IPS DF 4.7 (cell line): Measurements from ENCODE around the gene ZNF385A.

Experiments
- DNase-seq: peaks from one replicate; pipeline ENCODE4 v3.0.0-alpha.2; 2013; ENCODE audit warnings: low spot score; ENCODE audit errors: extremely low read depth

Gene ZNF385A

DNA sequence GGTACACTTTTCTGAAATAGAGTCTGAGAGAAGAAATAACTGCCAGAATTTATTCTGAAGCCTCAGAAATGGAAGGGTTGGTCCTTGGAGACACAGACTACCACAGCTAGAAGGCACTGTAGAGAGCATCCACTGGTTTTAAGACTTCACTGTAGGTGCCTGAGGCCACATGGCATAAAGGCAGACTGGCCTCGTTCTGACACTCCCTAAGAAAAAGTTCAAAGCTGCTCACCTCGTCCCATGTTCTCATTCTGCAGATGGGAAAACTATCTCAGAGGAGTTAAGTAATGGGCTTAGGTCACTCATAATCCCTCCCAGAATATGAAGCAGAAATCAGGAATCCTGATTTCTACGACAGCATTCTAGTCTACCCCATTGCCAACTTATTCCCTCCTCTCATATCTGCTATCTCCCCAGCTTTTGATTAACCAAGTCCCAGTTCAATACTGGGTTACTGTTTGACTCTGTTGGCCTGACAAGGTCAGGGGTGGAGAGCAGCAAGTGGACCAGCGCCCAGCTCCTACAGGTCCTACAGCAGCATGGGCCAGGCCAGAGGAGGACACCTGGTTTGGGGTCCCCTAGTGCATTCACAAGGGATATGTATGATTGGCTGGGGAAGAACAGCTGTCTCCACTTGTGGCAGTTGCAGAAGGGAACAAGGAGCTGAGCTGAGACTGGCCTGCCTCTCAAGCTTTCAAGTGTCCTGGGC is 30.8 kb upstream of the ZNF385A start:
- no peak for DNase-seq

DNA sequence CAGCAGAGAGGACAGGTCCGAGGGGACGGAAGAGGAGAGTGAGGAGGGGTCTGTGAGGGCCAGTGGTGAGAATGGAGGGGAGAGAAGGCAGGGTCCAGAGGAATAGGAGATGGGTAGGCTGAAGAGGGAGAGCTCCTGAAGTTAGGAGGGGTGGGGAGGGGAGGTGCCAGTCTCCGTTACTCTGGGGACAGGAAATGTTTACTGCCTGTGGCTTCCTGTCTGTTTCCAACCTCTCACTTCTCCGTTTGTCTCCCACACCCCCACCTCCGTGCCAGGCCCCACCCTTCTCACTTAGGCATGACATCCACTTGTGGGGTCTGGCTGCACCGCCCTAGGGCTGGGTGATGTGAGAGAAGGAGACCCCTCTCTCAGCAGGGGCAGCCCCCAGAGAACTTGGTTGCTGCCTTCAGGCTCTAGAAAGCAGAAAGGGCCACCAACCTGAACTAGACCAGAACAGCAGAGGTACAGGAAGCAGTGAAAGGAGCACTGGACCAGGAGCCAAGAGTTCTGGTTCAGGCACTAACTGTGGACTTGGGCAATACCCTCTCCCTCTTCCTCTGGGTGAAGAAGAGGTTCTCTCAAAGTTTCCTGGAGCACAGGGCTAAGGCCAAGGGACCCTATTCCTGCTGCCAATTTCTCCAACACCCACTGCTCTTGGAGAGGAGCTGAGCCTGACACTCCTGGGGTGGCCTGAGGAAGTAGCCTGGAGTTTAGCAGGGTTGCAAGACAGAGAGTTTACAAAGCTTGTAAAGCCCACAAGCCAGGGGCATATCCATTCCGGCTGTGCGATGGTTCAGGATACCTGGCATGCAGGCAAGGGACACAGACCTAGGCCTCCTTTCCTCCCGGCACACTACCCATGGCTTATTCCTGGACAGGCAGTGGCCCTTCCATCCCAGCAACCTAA is 29.0 kb upstream of the ZNF385A start:
- no peak for DNase-seq

DNA sequence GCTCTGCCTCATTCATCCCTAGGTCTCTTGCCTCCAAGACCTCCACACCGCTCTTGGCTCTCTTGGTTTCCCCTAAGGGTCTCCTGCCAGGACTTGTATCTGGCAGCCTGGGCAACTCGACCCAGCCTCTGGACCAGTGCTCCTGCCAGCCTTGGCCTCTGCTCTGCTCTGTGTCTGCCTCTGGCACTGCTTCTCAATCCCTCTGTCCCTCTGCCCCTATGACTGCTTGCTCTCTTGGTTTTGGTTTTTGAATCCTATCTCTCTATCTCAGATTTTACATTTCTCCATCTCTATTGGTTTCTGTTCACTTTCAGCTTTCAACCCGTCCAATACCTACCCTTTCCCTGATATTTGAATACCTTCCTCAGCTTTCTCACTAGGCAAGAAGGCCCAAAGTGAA is 28.3 kb upstream of the ZNF385A start:
- no peak for DNase-seq

GRCh38 chr12:54412348-54412747 is 27.8 kb upstream of the ZNF385A start:
- DNase-seq: no peak

GRCh38 chr12:54411391-54412241 is 27.1 kb upstream of the ZNF385A start:
- DNase-seq: no peak

- DNase-seq: no peak
These were observed 24.7 kb upstream of the ZNF385A start for GRCh38 chr12:54409267-54409666.

- DNase-seq: no peak
These were observed 22.8 kb upstream of the ZNF385A start for GRCh38 chr12:54407183-54407905.

DNA sequence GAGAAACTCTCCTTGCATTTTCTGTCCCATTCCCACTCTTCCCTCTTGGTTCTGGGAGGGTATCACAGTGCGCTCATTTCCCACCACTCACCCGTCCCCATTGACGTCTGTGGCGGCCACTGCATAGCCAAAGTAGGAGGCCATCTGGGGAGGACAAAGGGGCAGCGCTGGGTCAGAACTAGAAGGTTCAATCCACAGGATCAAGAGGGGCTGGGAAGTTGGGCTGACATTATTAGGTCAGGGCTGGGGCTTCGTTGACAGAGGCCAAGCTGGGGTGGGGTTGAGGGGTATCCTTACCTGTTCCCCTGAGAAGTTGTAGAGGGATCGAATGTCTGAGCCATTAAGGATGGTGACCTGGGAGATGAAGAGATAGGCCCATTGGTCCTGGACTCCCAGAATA is 21.0 kb upstream of the ZNF385A start:
- DNase-seq: no peak

DNA sequence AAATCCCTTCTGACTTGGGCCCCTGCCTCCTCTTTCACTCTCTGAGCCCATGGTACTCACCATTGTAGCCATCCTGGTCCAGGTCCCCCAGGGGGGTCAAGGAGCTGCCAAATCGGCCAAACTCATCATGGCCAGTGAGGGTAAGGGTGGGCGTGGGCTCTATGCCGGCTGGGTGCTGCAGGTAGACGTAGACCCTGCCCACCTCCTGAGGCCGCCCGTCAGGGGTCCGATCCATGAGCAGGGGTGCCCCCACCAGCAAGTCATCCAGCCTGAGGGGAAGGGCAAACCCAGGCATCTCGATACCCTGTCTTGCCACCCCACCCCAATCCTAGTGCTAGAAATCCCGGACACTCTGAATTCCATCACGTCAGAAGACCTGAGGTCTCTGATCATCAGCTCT is 20.6 kb upstream of the ZNF385A start:
- no peak for DNase-seq

DNA sequence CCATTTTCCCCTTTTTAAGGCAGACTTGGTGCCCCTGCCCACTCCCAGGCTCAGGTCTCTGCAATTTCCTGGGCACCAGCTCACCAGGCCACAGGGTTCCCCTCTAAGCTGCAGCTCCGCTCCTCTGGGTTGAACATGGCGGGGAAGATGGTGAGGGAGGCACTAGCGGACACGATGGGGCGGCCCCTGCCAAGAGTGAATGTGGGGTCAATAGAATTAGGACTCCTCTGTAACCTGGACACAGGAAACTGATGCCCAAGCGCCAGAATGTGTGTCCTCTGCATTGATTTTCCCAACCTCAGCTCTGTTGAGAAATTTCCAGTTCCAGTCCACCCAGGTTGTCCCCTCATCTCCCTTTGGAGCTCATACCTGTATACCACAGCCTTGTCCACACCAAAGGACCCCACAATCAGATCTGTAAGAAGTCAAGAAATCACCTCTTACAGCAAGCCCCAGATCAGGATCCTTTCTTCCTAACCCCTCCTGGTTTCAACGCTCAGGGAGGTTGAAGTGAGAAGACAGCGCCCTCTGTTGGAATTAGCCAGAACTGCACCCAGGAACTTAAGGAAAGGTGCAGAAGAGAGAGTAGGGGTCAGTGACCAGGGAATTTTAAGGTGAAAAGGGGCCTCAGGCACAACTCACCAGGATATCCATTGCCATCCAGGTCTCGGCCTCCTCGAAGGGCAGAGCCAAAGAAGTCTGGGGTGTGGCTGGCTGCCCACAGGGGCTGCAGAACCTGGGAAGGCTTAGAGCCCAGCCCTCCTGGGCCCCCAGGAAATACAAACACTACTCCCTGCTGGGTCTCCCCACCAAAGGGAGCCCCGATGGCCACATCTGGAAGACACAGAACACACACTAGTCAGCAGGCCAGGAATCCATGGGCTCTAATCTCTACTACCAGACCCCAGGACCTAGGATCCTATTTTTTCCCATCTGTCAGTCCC is 19.8 kb upstream of the ZNF385A start:
- no peak for DNase-seq

- no peak for DNase-seq
These were observed 16.6 kb upstream of the ZNF385A start for GRCh38 chr12:54401119-54401518.

- DNase-seq: no peak
These were observed 14.7 kb upstream of the ZNF385A start for GRCh38 chr12:54398995-54399793.

- no peak for DNase-seq
These were observed 13.7 kb upstream of the ZNF385A start for GRCh38 chr12:54398218-54398617.

DNA sequence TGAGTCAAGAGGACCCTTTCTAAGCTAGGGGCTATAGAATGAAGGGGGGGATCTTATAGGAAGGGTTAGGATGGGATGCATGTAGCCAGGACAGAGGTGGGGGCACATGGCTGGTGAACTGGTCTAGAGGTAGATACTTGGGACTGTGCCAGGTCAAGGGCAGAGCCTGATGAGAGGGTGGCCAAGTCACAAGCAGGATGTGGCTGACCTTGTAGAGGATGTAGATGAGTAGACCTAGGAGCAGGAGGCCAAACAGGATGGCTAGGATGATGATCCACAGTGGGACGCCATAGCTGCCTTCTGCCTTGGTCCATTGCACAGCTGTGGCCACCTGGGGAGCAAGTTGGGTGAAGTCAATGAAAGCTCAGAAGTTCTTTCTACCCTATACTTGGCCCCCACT is 12.6 kb upstream of the ZNF385A start:
- no peak for DNase-seq

GRCh38 chr12:54395545-54395944 is 11.0 kb upstream of the ZNF385A start:
- no peak for DNase-seq

- no peak for DNase-seq
These were observed 10.5 kb upstream of the ZNF385A start for GRCh38 chr12:54394986-54395385.

- no peak for DNase-seq
These were observed 9.8 kb upstream of the ZNF385A start for GRCh38 chr12:54394281-54394719.

- no peak for DNase-seq
These were observed 9.2 kb upstream of the ZNF385A start for GRCh38 chr12:54393743-54394142.

GRCh38 chr12:54393207-54393609 is 8.7 kb upstream of the ZNF385A start:
- DNase-seq: no peak
